T-helper 1 cell treated with Interleukin-12 subunit alpha and Interleukin-12 subunit beta and Interleukin-4 antibody, amounts not matched to agents 30 μg/mL and 1 μg/mL, for 36 hours (primary cell): ENCODE measurements around the gene GIPC3.
"Not testable (repeated sequence)": the region's sequence is repeated elsewhere in the genome, so short reads cannot be mapped to it uniquely, and the experiment has no call there.

Source experiments
- H3K27ac Mint-ChIP-seq: one replicate; pipeline ENCODE4 v1.8.0; 2021; ENCODE audit warnings: mild to moderate bottlenecking, mixed read lengths
- H3K27me3 Mint-ChIP-seq: one replicate; pipeline ENCODE4 v1.8.0; 2021; ENCODE audit warnings: low read depth, mixed read lengths
- H3K36me3 Mint-ChIP-seq: one replicate; pipeline ENCODE4 v1.8.0; 2021; ENCODE audit warnings: low read depth, mixed read lengths
- H3K4me1 Mint-ChIP-seq: one replicate; pipeline ENCODE4 v1.8.0; 2021; ENCODE audit warnings: low read depth, mixed read lengths
- H3K4me3 Mint-ChIP-seq: one replicate; pipeline ENCODE4 v1.8.0; 2021; ENCODE audit warnings: mild to moderate bottlenecking, moderate library complexity, mixed read lengths
- H3K9me3 Mint-ChIP-seq: one replicate; pipeline ENCODE4 v1.8.0; 2021; ENCODE audit warnings: mixed read lengths

The GIPC3 gene

DNA sequence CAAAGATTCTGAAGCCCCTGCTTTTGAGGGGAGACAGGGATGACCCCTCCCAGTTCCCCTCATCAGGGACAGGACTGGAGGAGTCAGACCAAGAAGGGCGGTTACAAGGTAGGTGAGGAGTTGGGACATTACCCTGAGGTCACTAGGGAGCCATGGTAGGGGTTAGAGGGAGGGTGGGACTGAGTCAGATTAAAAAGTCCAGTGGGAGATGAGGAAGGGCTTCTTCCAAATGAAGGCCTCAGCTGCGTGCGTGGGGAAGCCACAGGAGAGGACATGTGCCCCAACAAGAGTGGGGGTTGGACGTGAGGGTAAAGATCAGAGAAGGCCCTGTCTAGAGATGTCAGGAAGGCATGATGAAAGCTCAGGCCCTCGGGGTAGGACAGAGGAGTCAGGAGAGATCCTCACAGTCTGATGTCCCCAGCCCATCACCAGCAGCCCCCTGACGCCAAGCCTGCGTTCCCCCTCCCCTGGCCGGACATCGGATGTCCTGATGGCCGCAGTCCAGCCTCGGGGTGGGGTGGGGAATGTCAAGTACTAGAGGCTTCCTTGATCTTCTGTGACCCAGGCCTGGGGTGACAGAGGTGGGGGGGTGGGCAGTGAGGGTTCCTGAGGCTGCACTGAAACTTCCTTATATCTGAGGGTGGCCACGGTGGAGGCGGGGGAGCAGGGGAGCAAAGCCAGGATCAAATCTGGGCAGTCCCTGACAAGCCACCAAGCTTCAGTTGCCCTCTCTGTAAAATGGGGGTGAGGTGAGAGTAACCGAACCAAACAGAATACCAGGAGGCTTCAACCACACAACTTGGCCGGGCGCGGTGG lies 21.4 kb upstream of the GIPC3 start:
- Mint-ChIP-seq H3K36me3 (no peaks in the 10 kb centered on the region), H3K9me3 (no peaks in the 10 kb centered on the region), H3K4me1 (no peaks in the 10 kb centered on the region), H3K27ac (no peak overlapping the region), H3K4me3 (no peak overlapping the region), H3K27me3 (no peaks in the 10 kb centered on the region)

GRCh38 chr19:3565139-3565538 lies 20.1 kb upstream of the GIPC3 start:
- Mint-ChIP-seq H3K36me3 (no peaks in the 10 kb centered on the region), H3K9me3 (no peaks in the 10 kb centered on the region), H3K27me3 (no peaks in the 10 kb centered on the region), H3K4me1 (no peaks in the 10 kb centered on the region), H3K4me3 (no peak overlapping the region), H3K27ac (no peak overlapping the region)

GRCh38 chr19:3570042-3570441 lies 15.2 kb upstream of the GIPC3 start:
- not testable (repeated sequence) for H3K4me1 Mint-ChIP-seq, H3K9me3 Mint-ChIP-seq, H3K4me3 Mint-ChIP-seq, H3K36me3 Mint-ChIP-seq, H3K27ac Mint-ChIP-seq, H3K27me3 Mint-ChIP-seq

- H3K4me1 Mint-ChIP-seq, result peaks cover 5% of the 10 kb centered on the region
- no peak overlapping the region for H3K4me3 Mint-ChIP-seq
- no peaks in the 10 kb centered on the region for H3K9me3 Mint-ChIP-seq
- peaks cover 9% of the 10 kb centered on the region for H3K36me3 Mint-ChIP-seq
- H3K27me3 Mint-ChIP-seq, result no peaks in the 10 kb centered on the region
- peak overlapping the region; percentile 31 for H3K27ac Mint-ChIP-seq
Observed at GRCh38 chr19:3570606-3571011, 14.7 kb upstream of the GIPC3 start.

DNA sequence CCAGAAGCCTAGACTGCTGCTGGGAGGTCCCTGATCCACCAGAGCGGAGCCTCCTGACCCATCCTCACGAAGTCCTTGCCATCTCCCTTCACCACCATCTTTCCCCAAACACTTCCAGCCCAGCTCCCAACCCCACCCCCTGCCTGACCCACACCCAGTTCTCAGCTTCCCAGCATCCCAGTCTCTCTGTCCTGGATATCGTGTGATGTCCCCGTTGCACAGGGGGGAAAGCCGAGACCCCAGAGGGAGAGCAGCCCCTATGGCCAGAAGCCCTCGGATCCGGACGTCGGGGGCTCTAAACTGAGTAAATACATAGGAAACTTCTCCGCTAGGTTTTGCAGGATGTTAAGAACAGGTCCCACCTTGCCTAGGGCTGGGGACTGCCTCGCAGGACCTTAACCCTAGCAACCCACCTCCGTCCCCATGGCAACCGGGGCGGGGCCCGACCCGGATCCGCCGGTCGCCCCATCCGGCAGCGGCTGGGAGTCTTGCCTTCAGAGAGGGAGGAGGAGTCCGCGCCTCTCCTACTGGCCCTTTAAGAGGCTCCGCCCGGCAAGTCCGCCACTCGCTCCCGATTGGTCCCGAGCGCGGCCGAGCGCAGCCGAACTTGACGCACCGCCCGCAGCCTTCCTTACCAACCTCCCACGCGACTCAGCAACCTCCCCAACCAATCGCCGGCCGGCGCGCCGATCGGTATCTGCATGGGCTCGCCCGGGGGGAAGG lies 13.0 kb upstream of the GIPC3 start:
- Mint-ChIP-seq H3K27ac (peak overlapping the region; percentile 70), H3K4me3 (peak overlapping the region; percentile 72), H3K27me3 (no peaks in the 10 kb centered on the region), H3K4me1 (peaks cover 5% of the 10 kb centered on the region), H3K9me3 (no peaks in the 10 kb centered on the region), H3K36me3 (peaks cover 9% of the 10 kb centered on the region)

DNA sequence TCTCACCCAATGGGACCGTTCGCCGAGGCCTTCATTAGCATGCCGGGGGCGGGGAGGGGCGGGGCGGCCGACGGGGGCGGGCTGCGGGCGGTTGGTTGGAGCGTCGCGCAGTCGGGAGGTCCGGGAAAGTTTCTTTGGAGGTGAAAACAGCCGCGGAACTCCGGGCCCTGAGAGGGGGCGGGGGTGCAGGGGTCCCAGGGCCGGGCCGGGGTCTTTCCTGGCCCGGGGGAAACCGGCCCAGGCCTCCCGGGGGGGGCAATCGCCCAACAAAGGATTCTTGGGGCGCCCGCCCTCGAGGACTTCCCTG lies 12.5 kb upstream of the GIPC3 start, which contains the start of gene HMG20B:
Gene HMG20B, plus strand, starts transcription at position 90 of the 307 bp plus-strand sequence. CDS start 366 bp downstream, outside the sequence.
- H3K4me1 Mint-ChIP-seq, result peaks cover 5% of the 10 kb centered on the region
- peaks cover 9% of the 10 kb centered on the region for H3K36me3 Mint-ChIP-seq
- H3K27ac Mint-ChIP-seq, result peak within 1 kb of the TSS; percentile 72
- no peaks in the 10 kb centered on the region for H3K27me3 Mint-ChIP-seq
- H3K9me3 Mint-ChIP-seq, result no peaks in the 10 kb centered on the region
- H3K4me3 Mint-ChIP-seq, result peak within 1 kb of the TSS; percentile 76

- Mint-ChIP-seq H3K4me1 (peaks cover 5% of the 10 kb centered on the region), H3K27me3 (no peaks in the 10 kb centered on the region), H3K36me3 (peaks cover 9% of the 10 kb centered on the region), H3K27ac (peak overlapping the region; percentile 62), H3K9me3 (no peaks in the 10 kb centered on the region), H3K4me3 (peak overlapping the region; percentile 76)
Observed at GRCh38 chr19:3573162-3573857, 12.0 kb upstream of the GIPC3 start.

DNA sequence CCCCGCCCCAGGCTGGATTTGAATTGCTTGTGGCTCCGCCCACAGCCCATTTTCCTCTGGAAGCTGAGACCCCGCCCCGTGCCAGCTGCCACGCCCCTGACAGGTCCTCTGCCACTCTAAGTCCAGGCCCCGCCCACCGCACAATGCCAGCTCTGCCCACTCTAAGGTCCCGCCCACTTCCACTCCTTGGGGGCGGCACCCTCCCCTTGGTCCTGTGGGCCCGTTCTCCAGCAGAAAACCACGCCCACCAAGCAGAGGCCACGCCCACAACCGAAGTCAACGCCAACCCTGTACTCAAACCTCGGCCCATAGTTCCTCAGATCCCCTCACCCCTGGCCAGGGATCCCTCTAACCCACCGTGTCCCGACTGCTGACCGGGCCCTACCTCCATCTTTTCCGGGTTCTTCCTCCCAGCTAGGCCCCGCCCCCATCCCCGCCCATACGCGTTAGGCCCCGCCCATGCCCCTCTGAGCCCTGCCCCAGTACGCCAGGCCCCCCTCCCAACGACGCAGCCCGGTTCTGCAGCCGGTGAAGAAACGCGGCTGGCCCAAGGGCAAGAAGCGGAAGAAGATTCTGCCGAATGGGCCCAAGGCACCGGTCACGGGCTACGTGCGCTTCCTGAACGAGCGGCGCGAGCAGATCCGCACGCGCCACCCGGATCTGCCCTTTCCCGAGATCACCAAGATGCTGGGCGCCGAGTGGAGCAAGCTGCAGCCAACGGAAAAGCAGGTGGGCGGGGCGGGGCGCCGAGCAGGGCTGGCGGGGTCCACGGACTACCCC lies 11.2 kb upstream of the GIPC3 start:
- Mint-ChIP-seq H3K4me3 (peak overlapping the region; percentile 76), H3K27me3 (no peaks in the 10 kb centered on the region), H3K36me3 (peaks cover 9% of the 10 kb centered on the region), H3K9me3 (no peaks in the 10 kb centered on the region), H3K27ac (peak overlapping the region; percentile 72), H3K4me1 (peaks cover 5% of the 10 kb centered on the region)

DNA sequence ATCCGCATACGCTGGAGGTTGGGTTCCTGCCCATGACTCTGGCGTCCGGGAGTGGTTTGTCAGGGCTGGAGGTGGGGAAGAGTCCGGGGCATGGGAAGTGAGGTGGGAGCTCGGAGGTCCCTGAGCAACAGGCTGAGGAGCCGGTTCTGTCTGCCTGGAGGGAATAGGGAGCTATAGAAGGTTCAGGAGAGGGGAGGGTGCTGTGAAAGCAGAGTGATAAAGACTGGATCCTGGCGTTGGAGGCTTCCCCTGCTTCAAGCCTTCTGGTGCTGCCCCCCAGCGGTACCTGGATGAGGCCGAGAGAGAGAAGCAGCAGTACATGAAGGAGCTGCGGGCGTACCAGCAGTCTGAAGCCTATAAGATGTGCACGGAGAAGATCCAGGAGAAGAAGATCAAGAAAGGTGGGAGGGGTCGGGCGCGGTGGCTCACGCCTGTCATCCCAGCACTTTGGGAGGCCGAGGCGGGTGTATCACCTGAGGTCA lies 10.0 kb upstream of the GIPC3 start:
- peaks cover 5% of the 10 kb centered on the region for H3K4me1 Mint-ChIP-seq
- H3K4me3 Mint-ChIP-seq, result no peak overlapping the region
- no peaks in the 10 kb centered on the region for H3K27me3 Mint-ChIP-seq
- H3K9me3 Mint-ChIP-seq, result no peaks in the 10 kb centered on the region
- H3K36me3 Mint-ChIP-seq, result peaks cover 9% of the 10 kb centered on the region
- H3K27ac Mint-ChIP-seq, result no peak overlapping the region

DNA sequence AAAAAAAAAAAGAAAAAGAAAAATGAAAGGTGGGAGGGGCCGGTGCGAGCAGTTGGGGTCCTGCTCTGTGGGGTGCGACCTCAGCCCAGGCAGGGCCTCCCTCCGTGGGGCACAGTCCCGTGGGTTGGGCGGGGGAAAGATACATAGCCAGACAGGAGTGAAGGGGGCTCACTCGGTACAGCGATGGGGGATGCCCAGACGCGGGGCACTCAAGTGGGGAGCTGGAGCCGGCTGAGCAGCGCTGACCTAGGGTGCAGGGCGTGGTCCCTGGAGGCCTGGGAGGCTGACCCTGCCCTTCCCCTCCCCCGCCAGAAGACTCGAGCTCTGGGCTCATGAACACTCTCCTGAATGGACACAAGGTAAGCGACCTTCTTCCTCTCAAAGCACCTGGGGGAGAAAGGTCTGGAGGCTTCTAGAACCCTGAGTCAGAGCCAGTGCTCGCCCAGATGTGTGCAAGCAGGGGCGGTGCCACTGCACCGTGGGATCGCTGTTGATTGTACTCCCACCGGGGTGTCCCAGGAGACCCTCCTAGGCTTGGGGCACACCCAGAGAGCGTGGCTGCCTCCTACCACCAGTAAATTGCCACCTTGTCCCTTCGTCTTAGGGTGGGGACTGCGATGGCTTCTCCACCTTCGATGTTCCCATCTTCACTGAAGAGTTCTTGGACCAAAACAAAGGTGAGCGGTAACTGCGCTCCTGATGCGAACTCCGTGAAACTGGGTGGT lies 9.2 kb upstream of the GIPC3 start:
- Mint-ChIP-seq H3K4me1 (peaks cover 5% of the 10 kb centered on the region), H3K27me3 (no peaks in the 10 kb centered on the region), H3K4me3 (no peak overlapping the region), H3K9me3 (no peaks in the 10 kb centered on the region), H3K36me3 (peaks cover 9% of the 10 kb centered on the region), H3K27ac (no peak overlapping the region)

DNA sequence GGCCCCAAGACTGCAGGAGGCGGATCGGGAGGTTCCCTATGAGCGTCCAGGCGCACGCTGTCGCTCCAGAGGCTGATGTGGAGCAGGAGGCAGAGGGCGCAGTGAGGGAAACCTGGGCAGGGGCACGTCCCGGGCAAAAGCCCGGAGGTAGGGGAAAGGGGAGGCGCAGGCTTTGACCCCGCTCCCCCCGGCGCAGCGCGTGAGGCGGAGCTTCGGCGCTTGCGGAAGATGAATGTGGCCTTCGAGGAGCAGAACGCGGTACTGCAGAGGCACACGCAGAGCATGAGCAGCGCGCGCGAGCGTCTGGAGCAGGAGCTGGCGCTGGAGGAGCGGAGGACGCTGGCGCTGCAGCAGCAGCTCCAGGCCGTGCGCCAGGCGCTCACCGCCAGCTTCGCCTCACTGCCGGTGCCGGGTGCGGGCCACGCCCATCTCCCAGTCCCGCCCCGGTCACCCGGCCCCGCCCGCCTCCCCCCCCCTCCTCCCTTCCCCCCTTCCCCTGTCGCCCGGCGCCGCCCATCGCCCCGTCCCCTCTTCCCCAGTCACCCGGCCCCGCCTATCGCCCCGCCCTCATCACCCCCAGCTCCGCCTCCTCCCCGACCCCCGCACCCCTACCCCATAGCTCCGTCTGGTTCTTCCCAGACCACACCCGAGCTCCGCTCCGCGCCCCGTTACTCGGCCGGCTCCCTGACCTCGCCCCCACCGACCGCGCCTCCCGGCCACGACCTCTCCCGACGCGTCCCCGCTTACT lies 8.4 kb upstream of the GIPC3 start:
- Mint-ChIP-seq H3K27ac (no peak overlapping the region), H3K9me3 (no peaks in the 10 kb centered on the region), H3K27me3 (no peaks in the 10 kb centered on the region), H3K4me1 (peaks cover 2% of the 10 kb centered on the region), H3K36me3 (peaks cover 9% of the 10 kb centered on the region), H3K4me3 (no peak overlapping the region)

GRCh38 chr19:3577723-3578344 lies 7.4 kb upstream of the GIPC3 start:
- Mint-ChIP-seq H3K4me1 (peaks cover 2% of the 10 kb centered on the region), H3K36me3 (peaks cover 9% of the 10 kb centered on the region), H3K27ac (no peak overlapping the region), H3K9me3 (no peaks in the 10 kb centered on the region), H3K27me3 (no peaks in the 10 kb centered on the region), H3K4me3 (no peak overlapping the region)

DNA sequence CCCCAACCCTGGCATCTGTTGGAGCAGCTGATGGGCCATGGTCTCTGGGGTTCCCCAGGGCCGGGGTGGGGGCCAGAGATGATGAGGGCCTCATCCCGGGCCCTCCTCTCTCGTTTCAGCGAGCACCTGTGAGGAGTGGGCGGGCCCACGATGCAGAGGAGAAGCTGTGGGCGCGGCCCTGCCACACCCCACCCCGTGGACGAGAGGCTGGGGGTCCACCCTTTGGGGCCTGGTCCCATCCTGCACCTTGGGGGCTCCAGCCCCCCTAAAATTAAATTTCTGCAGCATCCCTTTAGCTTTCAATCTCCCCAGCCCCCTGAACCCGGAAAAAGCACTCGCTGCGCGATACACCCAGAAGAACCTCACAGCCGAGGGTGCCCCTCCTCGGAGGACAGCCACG lies 6.9 kb upstream of the GIPC3 start:
- Mint-ChIP-seq H3K36me3 (peaks cover 9% of the 10 kb centered on the region), H3K4me1 (peaks cover 2% of the 10 kb centered on the region), H3K27ac (no peak overlapping the region), H3K27me3 (no peaks in the 10 kb centered on the region), H3K4me3 (no peak overlapping the region), H3K9me3 (no peaks in the 10 kb centered on the region)
